GM21786 (cell line): ENCODE measurements around the gene ATP6AP2.
"Not testable (repeated sequence)": the region's sequence is repeated elsewhere in the genome, so short reads cannot be mapped to it uniquely, and the experiment has no call there.

Experiments used
- ATAC-seq: cut with Tn5 transposase; IDR thresholded peaks from one replicate; pipeline ENCODE4 v1.9.1; 2021; ENCODE audit not compliant: unreplicated experiment

ATP6AP2 gene

DNA sequence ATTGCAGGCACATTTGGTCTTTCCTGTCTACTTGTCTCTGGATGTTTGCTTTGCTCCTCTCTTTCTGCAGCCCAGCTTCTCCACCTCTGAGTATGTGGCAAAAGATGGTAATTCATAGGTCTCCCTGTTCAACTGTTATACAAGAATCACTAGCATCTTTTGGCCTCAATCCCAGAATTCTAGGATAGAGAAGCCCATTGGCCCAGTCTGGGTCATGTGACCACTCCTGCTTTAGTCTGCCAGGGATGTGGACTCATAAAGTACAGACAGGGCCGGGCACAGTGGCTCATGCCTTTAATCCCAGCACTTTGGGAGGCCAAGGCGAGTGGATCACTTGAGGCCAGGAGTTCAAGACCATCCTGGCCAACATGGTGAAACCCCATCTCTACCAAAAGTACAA lies 5.4 kb upstream of the ATP6AP2 start:
- ATAC-seq = not testable (repeated sequence)

- ATAC-seq = no peak
These were observed 4.5 kb upstream of the ATP6AP2 start for GRCh38 chrX:40576291-40576690.

GRCh38 chrX:40578039-40578695 lies 2.6 kb upstream of the ATP6AP2 start:
- no peak for ATAC-seq

DNA sequence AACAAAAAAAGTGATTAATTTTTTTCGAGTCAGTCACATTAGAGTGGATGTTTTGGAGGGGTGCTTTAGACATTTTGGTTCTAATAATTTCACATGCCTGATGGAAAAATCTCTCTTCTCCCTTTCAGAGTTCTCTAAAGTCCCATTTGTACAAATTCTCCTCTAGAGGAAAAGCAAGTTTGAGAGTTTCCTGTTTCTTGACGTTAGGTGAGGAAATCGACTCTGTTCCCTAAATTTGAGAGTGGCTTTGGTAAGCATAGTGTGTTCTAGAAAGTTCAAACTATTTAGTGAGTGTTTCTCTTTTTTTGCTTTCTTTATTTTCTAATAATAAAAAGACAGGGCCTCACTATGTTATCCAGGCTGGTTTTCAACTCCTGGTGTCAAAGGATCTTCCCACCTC lies 1.6 kb upstream of the ATP6AP2 start:
- no peak for ATAC-seq

GRCh38 chrX:40579900-40580536 lies 752 bp upstream of the ATP6AP2 start:
- peak; percentile 41 for ATAC-seq

DNA sequence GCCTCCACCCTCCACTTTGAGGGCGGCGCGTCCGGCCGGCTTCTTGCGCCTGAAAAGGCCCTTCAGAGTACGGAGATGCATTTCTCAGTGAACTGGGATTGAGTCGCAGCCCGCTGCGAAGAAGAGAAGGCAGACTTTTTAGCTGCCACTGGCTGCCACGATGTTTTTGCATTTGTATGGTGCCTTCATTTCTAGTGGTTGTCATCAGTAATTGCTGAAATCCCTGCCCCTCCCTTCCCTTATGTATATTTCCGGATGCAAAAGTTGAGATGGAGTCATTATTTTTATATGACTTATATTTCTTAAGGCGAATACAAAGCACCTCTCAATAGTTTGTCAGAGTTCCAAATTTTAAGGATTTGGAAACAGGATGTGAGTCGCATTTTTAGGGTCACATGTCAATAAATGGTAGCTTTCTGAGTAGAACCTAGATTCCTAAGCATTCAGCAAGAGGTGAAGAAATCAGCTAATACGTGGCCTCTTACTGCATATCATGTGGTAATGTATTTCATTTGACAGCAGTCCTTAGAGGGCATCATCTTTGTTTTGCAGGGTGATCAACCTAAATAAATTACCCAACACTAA lies 658 bp downstream of the ATP6AP2 start:
- no peak for ATAC-seq

DNA sequence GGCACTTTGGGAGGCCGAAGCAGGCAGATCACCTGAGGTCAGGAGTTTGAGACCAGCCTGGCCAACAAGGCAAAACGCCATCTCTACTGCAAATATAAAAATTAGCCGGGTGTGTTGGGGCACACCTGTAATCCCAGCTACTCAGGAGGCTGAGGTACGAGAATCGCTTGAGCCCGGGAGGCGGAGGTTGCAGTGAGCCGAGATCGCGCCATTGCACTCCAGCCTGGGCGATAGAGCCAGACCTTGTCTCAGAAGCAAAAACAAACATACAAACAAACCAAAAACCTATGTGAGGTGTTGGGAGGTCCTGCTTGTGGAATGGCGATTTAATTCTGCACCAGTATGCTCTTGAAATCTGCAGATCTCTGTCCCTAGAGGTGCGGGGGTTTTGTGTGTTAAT lies 1.4 kb downstream of the ATP6AP2 start:
- not testable (repeated sequence) for ATAC-seq

DNA sequence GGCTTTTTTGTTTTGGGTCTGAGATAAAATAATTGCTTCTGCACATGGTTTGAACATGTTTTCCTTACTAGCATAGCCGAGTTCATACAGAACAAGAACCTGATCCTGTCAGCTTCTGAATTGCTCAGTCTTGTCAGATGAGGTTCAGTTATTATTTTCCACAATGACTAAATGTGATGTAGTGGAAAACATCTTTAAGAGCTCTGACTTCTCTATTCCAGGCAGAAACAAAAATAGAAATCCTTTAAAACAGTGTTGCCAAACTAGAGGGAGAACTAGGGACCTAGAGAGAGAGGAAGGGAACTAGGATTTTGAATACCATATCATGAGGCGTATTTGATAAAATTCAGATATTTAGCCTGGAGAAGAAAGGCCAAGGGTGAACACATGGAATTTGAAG lies 2.0 kb downstream of the ATP6AP2 start:
- no peak for ATAC-seq

- not testable (repeated sequence) for ATAC-seq
These were observed 6.9 kb downstream of the ATP6AP2 start for GRCh38 chrX:40587623-40588022.

GRCh38 chrX:40589616-40590321 lies 9.0 kb downstream of the ATP6AP2 start:
- ATAC-seq = not testable (repeated sequence)

GRCh38 chrX:40603446-40603845 lies 22.7 kb downstream of the ATP6AP2 start:
- ATAC-seq = no peak

DNA sequence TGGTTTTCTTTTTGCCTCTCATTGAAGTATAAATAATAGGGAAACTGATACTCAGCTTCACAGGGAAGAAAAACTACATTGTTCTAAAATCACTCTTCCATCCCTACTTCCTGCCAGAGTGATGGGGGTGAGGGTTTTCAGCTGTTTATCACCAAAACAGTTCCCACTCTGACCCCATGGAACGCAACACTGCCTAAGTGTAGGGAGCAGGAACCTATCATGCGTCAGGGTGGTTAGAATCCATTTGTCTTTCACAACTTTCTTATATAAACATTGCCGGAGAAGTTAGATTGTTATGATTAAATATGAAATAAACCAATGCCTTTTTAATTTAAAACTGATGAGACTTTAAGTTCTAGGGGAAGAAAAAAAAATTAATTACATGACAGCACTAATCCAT lies 26.6 kb downstream of the ATP6AP2 start:
- ATAC-seq = no peak

- ATAC-seq = no peak
These were observed 31.7 kb downstream of the ATP6AP2 start for GRCh38 chrX:40612511-40612910.

DNA sequence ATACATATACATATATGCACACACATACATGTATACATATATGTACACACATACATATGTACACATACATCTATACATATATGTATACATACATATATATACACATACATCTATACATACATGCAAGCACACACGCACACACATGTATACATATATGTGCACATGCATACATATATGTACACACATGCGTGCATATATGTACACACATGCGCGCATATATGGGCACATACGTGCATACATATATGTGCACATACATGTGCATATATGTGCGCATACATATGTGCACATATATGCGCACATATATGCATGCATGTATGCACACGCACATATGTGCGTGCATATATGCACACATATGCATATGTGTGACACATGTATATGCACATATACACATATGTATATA lies 35.2 kb downstream of the ATP6AP2 start:
- ATAC-seq = no peak

GRCh38 chrX:40617566-40617965 lies 36.8 kb downstream of the ATP6AP2 start:
- no peak for ATAC-seq

GRCh38 chrX:40622479-40623138 lies 41.8 kb downstream of the ATP6AP2 start:
- no peak for ATAC-seq

DNA sequence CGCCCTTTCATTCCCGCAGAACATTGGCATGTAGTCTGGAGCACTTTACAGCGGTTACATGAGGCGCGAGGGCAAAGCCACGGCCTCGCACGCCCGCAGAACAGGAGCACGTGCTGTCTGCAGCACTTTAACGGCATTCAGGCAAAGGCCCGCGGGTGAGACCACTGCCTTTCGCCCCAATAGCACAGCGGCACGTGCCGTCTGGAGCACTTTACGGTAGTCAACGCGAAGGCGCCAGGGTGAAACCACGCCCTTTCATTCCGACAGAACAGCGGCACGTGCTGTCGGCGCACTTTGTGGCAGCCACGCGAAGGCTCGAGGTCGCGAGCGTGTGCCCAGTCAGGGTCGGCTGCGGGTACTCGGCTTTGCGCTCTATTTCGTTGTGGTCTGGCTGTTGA lies 42.4 kb downstream of the ATP6AP2 start, which contains the start of gene MPC1L:
MPC1L (plus strand) TSS at position 290 of the 398 bp plus-strand sequence. CDS start 138 bp downstream, outside the sequence.
- no peak for ATAC-seq

GRCh38 chrX:40623665-40624064 lies 42.9 kb downstream of the ATP6AP2 start:
- ATAC-seq = no peak

DNA sequence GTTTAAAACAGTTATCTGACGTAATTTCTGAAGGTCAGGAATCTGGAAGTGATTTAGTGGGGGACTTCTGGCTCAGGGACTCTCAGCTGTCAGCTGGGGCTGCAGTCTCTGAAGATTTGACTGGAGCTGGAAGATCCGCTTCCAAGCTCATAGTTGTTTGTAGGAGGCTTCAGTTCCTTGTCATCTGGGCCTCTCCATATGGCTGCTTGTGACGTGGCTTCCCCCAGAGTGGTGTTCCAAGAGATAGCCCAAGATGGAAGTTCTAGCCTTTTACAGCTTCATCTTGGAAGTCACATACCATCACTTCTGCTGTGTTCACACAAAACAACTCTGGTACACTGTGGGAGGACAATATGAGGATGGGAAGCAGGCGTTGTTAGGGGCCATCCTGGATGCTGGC lies 44.5 kb downstream of the ATP6AP2 start:
- no peak for ATAC-seq

DNA sequence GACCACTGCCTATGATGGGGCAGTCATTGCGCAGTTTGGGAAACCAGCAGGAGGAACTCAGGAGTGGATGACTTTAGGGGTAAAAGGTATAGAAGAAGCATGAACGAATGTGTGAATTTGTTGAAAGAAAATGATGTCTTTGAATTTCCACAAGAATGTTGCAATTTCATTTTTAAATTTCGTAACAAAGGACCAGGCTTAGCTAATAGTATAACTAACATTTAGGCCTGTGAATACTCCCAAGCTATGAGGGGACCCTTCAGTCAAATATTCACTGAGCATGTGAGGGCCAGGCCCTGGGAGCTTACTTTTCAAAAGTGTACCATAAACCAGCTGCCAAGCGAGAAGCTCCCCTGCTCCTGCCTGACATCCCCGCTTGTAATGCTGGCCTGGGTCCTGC lies 47.7 kb downstream of the ATP6AP2 start:
- ATAC-seq = no peak

DNA sequence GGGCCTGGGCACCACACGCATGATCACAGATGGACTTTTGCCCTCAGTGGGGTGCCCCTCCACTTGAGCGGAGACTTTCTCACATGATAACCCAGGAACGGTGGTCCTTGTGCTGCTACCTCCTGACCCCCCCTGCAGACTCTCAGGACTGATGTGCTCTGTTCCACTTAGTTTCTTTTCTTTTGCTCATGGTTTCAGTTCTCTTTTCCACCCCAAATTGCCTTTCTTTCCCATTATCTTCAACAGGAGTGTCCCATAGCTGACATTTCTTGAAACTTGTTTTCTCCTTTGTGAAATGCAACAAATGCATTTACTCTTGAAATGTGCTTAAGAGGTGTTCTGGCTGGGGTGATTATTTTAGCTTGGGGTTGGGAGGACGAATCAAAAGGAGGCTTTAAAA lies 51.4 kb downstream of the ATP6AP2 start:
- no peak for ATAC-seq
